Adrenal gland (tissue), 12 donors: ENCODE data around the gene DPEP3. TPM values are rescaled to one million over a fixed set of nuclear protein-coding genes. Genes with fewer than 3 reads are reported as not detected.
A peak's percentile ranks its signal among the peaks of the same experiment; 100 is the strongest.

Experiments used
- DNase-seq, 7 donors: peaks; one replicate each; pipeline ENCODE4 v3.0.0-alpha.2; 2019 to 2020
- H3K27ac ChIP-seq, 5 donors: fragments of 200-600 bp; sonication (generic) in 4 of 5; 1 replicate in 3 of 5; 2 replicates in 2 of 5; pipeline versions ENCODE4 v1.5.1 to v1.8.0; 2016 to 2020; ENCODE audit warnings: mild to moderate bottlenecking in 1 of 5
- H3K27me3 ChIP-seq: fragments of 200-600 bp; 2 replicates; pipeline ENCODE4 v1.8.0; 2021
- H3K36me3 ChIP-seq, 2 donors: fragments of 200-600 bp; replicated peaks in 1 of 2; 1 replicate in 1 of 2; 2 replicates in 1 of 2; pipeline versions ENCODE4 v1.5.1 to v1.8.0; 2018 to 2022
- H3K4me1 ChIP-seq, 2 donors: fragments of 200-600 bp; replicated peaks in 1 of 2; 1 replicate in 1 of 2; 2 replicates in 1 of 2; pipeline versions ENCODE4 v1.5.1 to v1.8.0; 2018 to 2021
- H3K4me3 ChIP-seq, 4 donors: fragments of 200-600 bp; sonication (generic) in 3 of 4; one replicate each; pipeline ENCODE4 v1.5.1; 2016 to 2018
- H3K9me3 ChIP-seq, 3 donors: fragments of 200-600 bp; sonication (generic) in 1 of 3; replicated peaks in 1 of 3; 1 replicate in 2 of 3; 2 replicates in 1 of 3; pipeline versions ENCODE4 v1.5.1 to v1.8.0; 2016 to 2021
- POLR2A ChIP-seq, 2 donors: fragments of 450-650 bp; IDR thresholded peaks; one replicate each; pipeline ENCODE4 v1.6.1; 2017; ENCODE audit warnings: antibody characterized with exemption in 2 of 2, mild to moderate bottlenecking in 2 of 2, moderate library complexity in 1 of 2
- WGBS, 4 donors: extraction: QIAGEN DNeasy Blood & Tissue Kit in 2 of 4; methylation state at CpG; one replicate each; pipeline versions ENCODE4 v1.1.5 to v1.1.7; 2013 to 2017; 5-methylcytosine and 5-hydroxymethylcytosine counted together
- intact Hi-C, 2 donors: fragments of 100-400 bp; cut with DNase I; formaldehyde crosslinking; loops; one replicate each; pipeline versions ENCODE4 v1.14.1 to v1.15.0; 2022 to 2023
- polyA plus RNA-seq, 3 donors: library from polyadenylated mRNA; stranded (reverse); fragments of 200-250 nt in 2 of 3; fragments of 350-450 nt in 1 of 3; fragmentation: Illumina TruSeq in 1 of 3; extraction: RNeasy Lipid Tissue Mini Kit (QIAGEN cat#74804) in 1 of 3; gene quantifications; one replicate each; pipeline ENCODE4 v1.2.3, GENCODE V29; 2013 to 2014
- small RNA-seq, 2 donors: library from RNA; depleted of rRNA; stranded (forward); fragments of <200 nt; gene quantifications; one replicate each; pipeline ENCODE3, GENCODE V24; 2016
- total RNA-seq, 9 donors: library from RNA; depleted of rRNA in 4 of 9; stranded (reverse); fragments of >200 nt in 4 of 9; fragments of 120-200 nt in 1 of 9; fragmentation: NEBNext Ultra II Directional in 1 of 9; extraction: Animal tissue kit (Norgen Biotek cat#: 25700) in 1 of 9; gene quantifications; one replicate each; pipeline versions ENCODE4 v1.1.0 to v1.2.4, GENCODE V29; 2013 to 2023
- TF ChIP-seq, protein P1 (sequence below), 6 experiments: fragments of 450-650 bp in 4 of 6; fragments of 200-600 bp in 2 of 6; sonication (generic) in 1 of 6; IDR thresholded peaks; 1 replicate in 5 of 6; 2 replicates in 1 of 6; pipeline versions ENCODE4 v1.5.1 to v1.8.0; 2016 to 2021; ENCODE audit warnings: antibody characterized with exemption in 6 of 6, mild to moderate bottlenecking in 2 of 6, moderate library complexity in 1 of 6
- donor health status: healthy with polysubstance abuse.
- donor health status: Bipolar disorder and iron deficiency.
- donor health status: DM: yes; HTN: yes; CAD: no.
- donor health status: DM: no; HTN: no; CAD: no.
- donor health status: DM: no; HTN: no; CAD: no.
- donor health status: DM: yes; HTN: yes; CAD: no.

DPEP3 gene
- total and polyA plus RNA-seq, 12 donors = 0.07 to 0.32 (median 0.11) TPM; not detected in 8

DNA sequence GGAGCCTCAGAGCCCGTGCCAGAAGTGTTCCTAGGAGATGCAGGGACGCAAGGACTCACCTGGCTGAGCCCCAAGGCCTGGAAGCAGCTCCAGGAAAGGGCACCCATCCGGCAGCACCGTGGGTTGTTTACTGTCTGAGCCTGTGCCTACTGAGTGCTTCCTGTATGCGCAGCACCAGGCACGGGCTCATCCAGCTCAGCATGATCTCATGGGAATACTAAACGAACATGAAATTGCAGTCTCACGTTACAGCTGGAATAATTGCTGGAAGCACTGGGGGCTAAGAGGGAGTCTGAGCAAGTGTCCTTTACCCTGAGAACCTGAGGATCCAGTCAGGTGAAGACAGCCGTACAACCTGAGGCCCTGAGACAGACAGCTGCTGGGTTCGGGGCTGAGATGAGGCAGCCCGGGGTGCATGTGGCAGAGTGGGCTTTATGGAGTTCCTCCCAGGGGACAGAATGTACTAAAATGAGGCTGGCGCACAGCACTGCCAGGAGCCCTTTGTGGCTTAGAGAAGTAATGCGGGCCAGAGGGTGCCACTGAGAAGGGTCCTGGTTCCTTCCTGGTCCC lies 54.0 kb downstream of the DPEP3 start:
- peak in 1 of 7 donors; percentile 73 for DNase-seq
- Histone ChIP-seq H3K27ac (peak overlapping the region in 2 of 5 donors; percentile 71 to 73), H3K27me3 (no peaks in the 10 kb centered on the region), H3K4me3 (no peak overlapping the region), H3K4me1 (peaks cover 0 to 8% of the 10 kb centered on the region in 2 donors), H3K9me3 (no peaks in the 10 kb centered on the region), H3K36me3 (peaks cover 0 to 13% of the 10 kb centered on the region in 2 donors)
- no peak for TF ChIP-seq POLR2A (IDR thresholded peaks at IDR 0.05)
- TF ChIP-seq, protein P1, sequence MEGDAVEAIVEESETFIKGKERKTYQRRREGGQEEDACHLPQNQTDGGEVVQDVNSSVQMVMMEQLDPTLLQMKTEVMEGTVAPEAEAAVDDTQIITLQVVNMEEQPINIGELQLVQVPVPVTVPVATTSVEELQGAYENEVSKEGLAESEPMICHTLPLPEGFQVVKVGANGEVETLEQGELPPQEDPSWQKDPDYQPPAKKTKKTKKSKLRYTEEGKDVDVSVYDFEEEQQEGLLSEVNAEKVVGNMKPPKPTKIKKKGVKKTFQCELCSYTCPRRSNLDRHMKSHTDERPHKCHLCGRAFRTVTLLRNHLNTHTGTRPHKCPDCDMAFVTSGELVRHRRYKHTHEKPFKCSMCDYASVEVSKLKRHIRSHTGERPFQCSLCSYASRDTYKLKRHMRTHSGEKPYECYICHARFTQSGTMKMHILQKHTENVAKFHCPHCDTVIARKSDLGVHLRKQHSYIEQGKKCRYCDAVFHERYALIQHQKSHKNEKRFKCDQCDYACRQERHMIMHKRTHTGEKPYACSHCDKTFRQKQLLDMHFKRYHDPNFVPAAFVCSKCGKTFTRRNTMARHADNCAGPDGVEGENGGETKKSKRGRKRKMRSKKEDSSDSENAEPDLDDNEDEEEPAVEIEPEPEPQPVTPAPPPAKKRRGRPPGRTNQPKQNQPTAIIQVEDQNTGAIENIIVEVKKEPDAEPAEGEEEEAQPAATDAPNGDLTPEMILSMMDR (IDR thresholded peaks at IDR 0.05) = no peak
- WGBS, 4 donors = 59 to 73% (median 60%) methylated on average over 7 to 13 of the region's 13 CpGs
- intact Hi-C loops = loop anchor here (5.0 to 10.0 kb wide), 4 partner anchors 44 to 254 kb away; partner anchors contain the start of gene NRN1L (in 2 of the 2)

Small RNA genes within 50 kb of the gene (small RNA-seq; reads per million reads assigned to genes)
- 0 reads per million in 2 donors for gene RNU6-359P

Other genes starting within 250 kb of the DPEP3 start
- 10 to 100 TPM in 7 of 9 donors, 1 to 10 TPM in 2; 9.4 to 74.1 (median 23.1) TPM for gene RANBP10, start 173.9 kb downstream of the DPEP3 start, total RNA-seq
- gene RANBP10, start 173.9 kb downstream of the DPEP3 start, polyA plus RNA-seq = 10 to 100 TPM; 19.1 to 45.8 (median 20.1) TPM
- 1 to 10 TPM in 8 of 9 donors, under 1 TPM in 1; 0.72 to 3.6 (median 2.1) TPM for gene TSNAXIP1, start 173.6 kb downstream of the DPEP3 start, total RNA-seq
- 10 to 100 TPM in 2 of 3 donors, 1 to 10 TPM in 1; 2.2 to 18.7 (median 15.7) TPM for gene TSNAXIP1, start 173.6 kb downstream of the DPEP3 start, polyA plus RNA-seq
- gene THAP11, start 138.2 kb downstream of the DPEP3 start, total RNA-seq = 10 to 100 TPM; 19.9 to 85.6 (median 34.3) TPM
- gene THAP11, start 138.2 kb downstream of the DPEP3 start, polyA plus RNA-seq = 1 to 10 TPM; 8.4 to 8.6 (median 8.5) TPM
- gene NUTF2, start 133.6 kb downstream of the DPEP3 start, total RNA-seq = 100 to 1,000 TPM in 2 of 9 donors, 10 to 100 TPM in 7; 30.0 to 201 (median 79.5) TPM
- gene NUTF2, start 133.6 kb downstream of the DPEP3 start, polyA plus RNA-seq = 100 to 1,000 TPM; 131 to 170 (median 134) TPM
- gene CENPT, start 132.8 kb downstream of the DPEP3 start, total RNA-seq = 10 to 100 TPM; 18.1 to 58.6 (median 33.6) TPM
- gene CENPT, start 132.8 kb downstream of the DPEP3 start, polyA plus RNA-seq = 100 to 1,000 TPM in 2 of 3 donors, 10 to 100 TPM in 1; 15.8 to 250 (median 126) TPM
- 10 to 100 TPM; 34.0 to 70.8 (median 48.8) TPM for gene EDC4, start 107.4 kb downstream of the DPEP3 start, total RNA-seq
- gene EDC4, start 107.4 kb downstream of the DPEP3 start, polyA plus RNA-seq = 100 to 1,000 TPM in 1 of 3 donors, 10 to 100 TPM in 2; 57.8 to 115 (median 73.3) TPM
- 10 to 100 TPM in 1 of 9 donors, 1 to 10 TPM in 2, under 1 TPM in 4, not detected in 2; 0.72 to 28.2 (median 0.92) TPM for gene NRN1L, start 95.6 kb downstream of the DPEP3 start, total RNA-seq
- gene NRN1L, start 95.6 kb downstream of the DPEP3 start, polyA plus RNA-seq = 1 to 10 TPM in 2 of 3 donors, under 1 TPM in 1; 0.99 to 6.8 (median 2.5) TPM
- gene PSKH1, start 87.2 kb downstream of the DPEP3 start, total RNA-seq = 10 to 100 TPM; 19.9 to 43.7 (median 26.3) TPM
- gene PSKH1, start 87.2 kb downstream of the DPEP3 start, polyA plus RNA-seq = 10 to 100 TPM in 2 of 3 donors, 1 to 10 TPM in 1; 9.5 to 18.2 (median 15.4) TPM
- gene CTRL, start 48.6 kb downstream of the DPEP3 start, total RNA-seq = 1 to 10 TPM in 4 of 9 donors, under 1 TPM in 4, not detected in 1; 0.26 to 2.2 (median 1.0) TPM
- gene CTRL, start 48.6 kb downstream of the DPEP3 start, polyA plus RNA-seq = 1 to 10 TPM in 2 of 3 donors, under 1 TPM in 1; 0.09 to 4.6 (median 3.2) TPM
- gene PSMB10, start 43.6 kb downstream of the DPEP3 start, total RNA-seq = 10 to 100 TPM; 42.0 to 71.9 (median 61.0) TPM
- 100 to 1,000 TPM in 2 of 3 donors, 10 to 100 TPM in 1; 12.6 to 315 (median 305) TPM for gene PSMB10, start 43.6 kb downstream of the DPEP3 start, polyA plus RNA-seq
- 10 to 100 TPM in 4 of 9 donors, 1 to 10 TPM in 5; 4.1 to 27.6 (median 9.4) TPM for gene LCAT, start 36.4 kb downstream of the DPEP3 start, total RNA-seq
- 100 to 1,000 TPM in 1 of 3 donors, 10 to 100 TPM in 1, 1 to 10 TPM in 1; 3.0 to 240 (median 91.1) TPM for gene LCAT, start 36.4 kb downstream of the DPEP3 start, polyA plus RNA-seq
- gene SLC12A4, start 11.9 kb downstream of the DPEP3 start, total RNA-seq = 100 to 1,000 TPM in 1 of 9 donors, 10 to 100 TPM in 8; 15.4 to 101 (median 72.9) TPM
- 100 to 1,000 TPM in 1 of 3 donors, 10 to 100 TPM in 2; 39.6 to 111 (median 47.0) TPM for gene SLC12A4, start 11.9 kb downstream of the DPEP3 start, polyA plus RNA-seq
- gene DPEP2, start 19.0 kb upstream of the DPEP3 start, total RNA-seq = 1 to 10 TPM in 6 of 9 donors, under 1 TPM in 3; 0.35 to 2.0 (median 1.5) TPM
- 1 to 10 TPM in 2 of 3 donors, under 1 TPM in 1; 0.27 to 8.4 (median 1.2) TPM for gene DPEP2, start 19.0 kb upstream of the DPEP3 start, polyA plus RNA-seq
- not detected for gene DPEP2NB, start 35.4 kb upstream of the DPEP3 start, total RNA-seq
- gene DPEP2NB, start 35.4 kb upstream of the DPEP3 start, polyA plus RNA-seq = not detected
- gene DDX28, start 42.7 kb upstream of the DPEP3 start, total RNA-seq = 10 to 100 TPM in 7 of 9 donors, 1 to 10 TPM in 2; 6.4 to 18.4 (median 13.7) TPM
- gene DDX28, start 42.7 kb upstream of the DPEP3 start, polyA plus RNA-seq = 10 to 100 TPM in 1 of 3 donors, 1 to 10 TPM in 2; 6.8 to 13.0 (median 9.1) TPM
- gene DUS2, start 42.8 kb upstream of the DPEP3 start, total RNA-seq = 10 to 100 TPM in 6 of 9 donors, 1 to 10 TPM in 3; 6.3 to 25.3 (median 13.1) TPM
- gene DUS2, start 42.8 kb upstream of the DPEP3 start, polyA plus RNA-seq = 10 to 100 TPM in 2 of 3 donors, 1 to 10 TPM in 1; 7.1 to 13.2 (median 10.1) TPM
- gene NFATC3, start 104.9 kb upstream of the DPEP3 start, total RNA-seq = 10 to 100 TPM; 26.6 to 81.2 (median 36.2) TPM
- 10 to 100 TPM in 2 of 3 donors, 1 to 10 TPM in 1; 6.6 to 20.3 (median 11.6) TPM for gene NFATC3, start 104.9 kb upstream of the DPEP3 start, polyA plus RNA-seq